B cell (primary cell): Measurements from ENCODE around the gene AHDC1. TPM values are rescaled to one million over a fixed set of nuclear protein-coding genes. Genes with fewer than 3 reads are reported as not detected.

Experiments used
- ATAC-seq: fragments of 200-7000 bp; cut with Tn5 transposase; one replicate; pipeline ENCODE4 v1.10.0; 2021; ENCODE audit warnings: low read depth, mild to moderate bottlenecking, moderate number of reproducible peaks, moderate library complexity
- CTCF ChIA-PET: fragments of 350-600 bp; sonication (Branson Sonifier 250); formaldehyde crosslinking; loops from one replicate; lab custom pipeline; 2021; ENCODE audit warnings: antibody characterized with exemption, inconsistent platforms; lab: Charles Lee
- POLR2A ChIA-PET: fragments of 350-600 bp; sonication (Branson Sonifier 250); formaldehyde crosslinking; loops from one replicate; lab custom pipeline; 2021; ENCODE audit warnings: antibody characterized with exemption; lab: Charles Lee
- DNase-seq: peaks from one replicate; pipeline ENCODE4 v3.0.0; 2013
- H2AFZ ChIP-seq: 2 replicates; pipeline ENCODE4 v1.6.1; 2012; ENCODE audit warnings: mild to moderate bottlenecking, low read depth, low read length; ENCODE audit not compliant: insufficient read depth, poor library complexity, severe bottlenecking
- H3K27ac ChIP-seq, 2 donors: 1 replicate in 1 of 2; 2 replicates in 1 of 2; pipeline ENCODE4 v1.5.1; 2012 to 2013; ENCODE audit warnings: low read length in 2 of 2, mild to moderate bottlenecking in 2 of 2, moderate library complexity in 1 of 2
- H3K27me3 ChIP-seq, 4 experiments: fragments of 200-600 bp in 1 of 4; sonication (generic) in 1 of 4; replicated peaks in 1 of 4; 1 replicate in 2 of 4; 2 replicates in 2 of 4; pipeline versions ENCODE4 v1.6.1 to v1.7.0; 2013 to 2016; ENCODE audit warnings: low read length in 3 of 4, mild to moderate bottlenecking in 2 of 4, mixed read lengths in 1 of 4, moderate library complexity in 1 of 4; ENCODE audit not compliant: insufficient read depth in 4 of 4, control insufficient read depth in 3 of 4; ENCODE audit errors: control extremely low read depth in 1 of 4
- H3K36me3 ChIP-seq, 2 experiments: replicated peaks in 1 of 2; 1 replicate in 1 of 2; 2 replicates in 1 of 2; pipeline versions ENCODE4 v1.6.1 to v1.7.1; 2013; ENCODE audit warnings: low read length in 1 of 2; ENCODE audit not compliant: insufficient read depth in 2 of 2, control insufficient read depth in 1 of 2; ENCODE audit errors: control extremely low read depth in 1 of 2, extremely low read depth in 1 of 2
- H3K4me1 ChIP-seq, 2 donors: fragments of 200-600 bp in 1 of 2; sonication (generic) in 1 of 2; 1 replicate in 1 of 2; 2 replicates in 1 of 2; pipeline versions ENCODE4 v1.5.1 to v1.6.1; 2013 to 2017; ENCODE audit warnings: low read length in 2 of 2; ENCODE audit not compliant: control insufficient read depth in 2 of 2, insufficient read depth in 2 of 2
- H3K4me2 ChIP-seq: replicated peaks from 2 replicates; pipeline ENCODE3; 2012; ENCODE audit warnings: mild to moderate bottlenecking, low read depth, low read length; ENCODE audit not compliant: poor library complexity, severe bottlenecking
- H3K4me3 ChIP-seq, 5 experiments: fragments of 200-600 bp in 1 of 5; sonication (generic) in 1 of 5; 1 replicate in 3 of 5; 2 replicates in 2 of 5; pipeline versions ENCODE4 v1.5.1 to v1.7.0; 2011 to 2016; ENCODE audit warnings: low read length in 4 of 5, mild to moderate bottlenecking in 4 of 5, low read depth in 2 of 5, control low read depth in 1 of 5, moderate library complexity in 1 of 5; ENCODE audit not compliant: insufficient read depth in 1 of 5; ENCODE audit errors: control extremely low read depth in 1 of 5, extremely low read depth in 1 of 5
- H3K79me2 ChIP-seq: fragments of 200-600 bp; sonication (generic); one replicate; pipeline ENCODE4 v1.6.0; 2016; ENCODE audit warnings: low read length; ENCODE audit not compliant: control insufficient read depth, insufficient read depth
- H3K9ac ChIP-seq: fragments of 200-600 bp; sonication (generic); 2 replicates; pipeline ENCODE4 v1.6.1; 2017; ENCODE audit warnings: mild to moderate bottlenecking, low read length, moderate library complexity
- H3K9me3 ChIP-seq, 3 donors: one replicate each; pipeline versions ENCODE4 v1.6.1 to v1.7.1; 2013; ENCODE audit warnings: low read length in 2 of 3; ENCODE audit not compliant: control insufficient read depth in 2 of 3, insufficient read depth in 1 of 3; ENCODE audit errors: control extremely low read depth in 1 of 3
- H4K20me1 ChIP-seq: 2 replicates; pipeline ENCODE4 v1.6.0; 2012; ENCODE audit warnings: mild to moderate bottlenecking, low read length; ENCODE audit not compliant: insufficient read depth, control insufficient read depth, poor library complexity, severe bottlenecking
- H3K27ac Mint-ChIP-seq: one replicate; pipeline ENCODE4 v1.8.0; 2021; ENCODE audit warnings: mixed read lengths
- H3K27me3 Mint-ChIP-seq: one replicate; pipeline ENCODE4 v1.8.0; 2021; ENCODE audit warnings: mixed read lengths
- H3K4me1 Mint-ChIP-seq: one replicate; pipeline ENCODE4 v1.8.0; 2021; ENCODE audit warnings: mixed read lengths
- H3K4me3 Mint-ChIP-seq: one replicate; pipeline ENCODE4 v1.8.0; 2021; ENCODE audit warnings: mixed read lengths
- H3K9me3 Mint-ChIP-seq: one replicate; pipeline ENCODE4 v1.8.0; 2022; ENCODE audit warnings: mixed read lengths; ENCODE audit not compliant: insufficient read depth
- EZH2 ChIP-seq: IDR thresholded peaks from 2 replicates; pipeline ENCODE4 v1.6.1; 2012; ENCODE audit warnings: borderline replicate concordance, low read depth, mild to moderate bottlenecking, moderate library complexity, low read length; ENCODE audit not compliant: insufficient read depth, poor library complexity, severe bottlenecking
- WGBS: methylation state at CpG from one replicate; pipeline ENCODE4 v1.1.5; 2013; ENCODE audit warnings: missing lambda C conversion rate; ENCODE audit not compliant: insufficient coverage; 5-methylcytosine and 5-hydroxymethylcytosine counted together
- intact Hi-C: fragments of 100-400 bp; cut with micrococcal nuclease; formaldehyde crosslinking; loops from one replicate; pipeline ENCODE4 v1.10.0; 2022
- polyA plus RNA-seq: library from polyadenylated mRNA; depleted of rRNA; stranded (reverse); fragments of >200 nt; gene quantifications from 2 replicates; pipeline ENCODE4 v1.2.3, GENCODE V29; 2012
- total RNA-seq, 2 donors: library from RNA; stranded (reverse); fragments of 120-200 nt in 1 of 2; gene quantifications; 1 replicate in 1 of 2; 2 replicates in 1 of 2; pipeline versions ENCODE4 v1.2.3 to v1.2.4, GENCODE V29; 2013 to 2022
- TF ChIP-seq, protein P1 (sequence below): fragments of 200-600 bp; IDR thresholded peaks from one replicate; pipeline ENCODE4 v1.8.0; 2022; ENCODE audit warnings: antibody characterized with exemption, mild to moderate bottlenecking

Gene AHDC1
- total and polyA plus RNA-seq, 2 donors (not counting 1 experiment from before 2014, with no cell fraction given), result 6.2 to 32.0 TPM

DNA sequence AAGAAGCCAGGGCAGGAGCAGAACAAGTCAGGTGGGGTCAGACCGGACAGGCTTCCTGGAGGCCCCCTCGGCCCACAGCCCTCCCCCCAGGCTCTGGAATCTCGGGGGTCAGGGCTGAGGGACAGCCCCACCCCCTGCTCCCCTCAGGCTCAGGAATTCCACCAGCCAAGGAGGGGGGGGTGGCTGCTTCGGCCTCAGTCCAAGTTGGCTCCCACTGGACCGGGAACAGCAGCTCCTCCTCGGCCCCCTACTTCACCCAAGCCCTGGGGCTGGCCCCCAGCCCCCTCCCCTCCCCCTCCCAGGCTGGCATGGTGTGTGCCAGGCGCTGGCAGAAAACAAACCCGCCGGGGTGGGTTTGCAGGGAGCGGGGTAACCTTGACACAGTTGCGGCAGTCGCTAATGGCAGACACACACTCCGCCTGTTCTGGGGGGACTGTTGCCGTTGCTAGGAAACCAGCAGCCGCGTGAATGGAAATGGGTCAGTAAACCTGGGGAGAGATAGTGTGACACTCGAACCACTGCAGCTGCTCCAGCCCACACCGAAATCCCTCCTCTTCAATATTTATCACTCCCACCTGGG lies 32.4 kb downstream of the AHDC1 start:
- H3K4me3 Mint-ChIP-seq, result no peak overlapping the region
- ChIA-PET CTCF (interaction anchor here (1.4 to 5.7 kb wide), 5 partner anchors 11 to 144 kb away, joined by 4 to 82 read pairs (median 21); partner anchors contain the start of gene AHDC1), POLR2A (interaction anchor here (0.7 kb wide), 1 partner anchor 42 kb away, joined by 3 read pairs; no protein-coding TSS in a partner anchor)
- H3K27ac Mint-ChIP-seq, result no peak overlapping the region
- ATAC-seq (no peak), DNase-seq (no peak)
- WGBS, result 91% methylated on average over 11 of the region's 18 CpGs
- no peaks in the 10 kb centered on the region for H3K36me3 ChIP-seq
- peaks cover 35% of the 10 kb centered on the region for H3K79me2 ChIP-seq
- H3K27me3 Mint-ChIP-seq, result no peaks in the 10 kb centered on the region
- intact Hi-C loops, result no loop called here
- H4K20me1 ChIP-seq, result peaks cover 34% of the 10 kb centered on the region
- H3K27ac ChIP-seq, result no peak overlapping the region
- no peak overlapping the region for H3K9ac ChIP-seq
- H3K4me1 Mint-ChIP-seq, result peaks cover 45% of the 10 kb centered on the region
- TF ChIP-seq EZH2, result no peak
- TF ChIP-seq, protein P1, sequence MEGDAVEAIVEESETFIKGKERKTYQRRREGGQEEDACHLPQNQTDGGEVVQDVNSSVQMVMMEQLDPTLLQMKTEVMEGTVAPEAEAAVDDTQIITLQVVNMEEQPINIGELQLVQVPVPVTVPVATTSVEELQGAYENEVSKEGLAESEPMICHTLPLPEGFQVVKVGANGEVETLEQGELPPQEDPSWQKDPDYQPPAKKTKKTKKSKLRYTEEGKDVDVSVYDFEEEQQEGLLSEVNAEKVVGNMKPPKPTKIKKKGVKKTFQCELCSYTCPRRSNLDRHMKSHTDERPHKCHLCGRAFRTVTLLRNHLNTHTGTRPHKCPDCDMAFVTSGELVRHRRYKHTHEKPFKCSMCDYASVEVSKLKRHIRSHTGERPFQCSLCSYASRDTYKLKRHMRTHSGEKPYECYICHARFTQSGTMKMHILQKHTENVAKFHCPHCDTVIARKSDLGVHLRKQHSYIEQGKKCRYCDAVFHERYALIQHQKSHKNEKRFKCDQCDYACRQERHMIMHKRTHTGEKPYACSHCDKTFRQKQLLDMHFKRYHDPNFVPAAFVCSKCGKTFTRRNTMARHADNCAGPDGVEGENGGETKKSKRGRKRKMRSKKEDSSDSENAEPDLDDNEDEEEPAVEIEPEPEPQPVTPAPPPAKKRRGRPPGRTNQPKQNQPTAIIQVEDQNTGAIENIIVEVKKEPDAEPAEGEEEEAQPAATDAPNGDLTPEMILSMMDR, result no peak
- H3K9me3 ChIP-seq, result no peaks in the 10 kb centered on the region
- H3K4me3 ChIP-seq, result no peak overlapping the region
- H3K4me2 ChIP-seq, result no peak overlapping the region
- no peaks in the 10 kb centered on the region for H3K9me3 Mint-ChIP-seq
- peaks cover 0 to 4% (median under 1%) of the 10 kb centered on the region in 4 experiments for H3K27me3 ChIP-seq
- peaks cover 17 to 43% of the 10 kb centered on the region in 2 donors for H3K4me1 ChIP-seq
- H2AFZ ChIP-seq, result no peak overlapping the region

DNA sequence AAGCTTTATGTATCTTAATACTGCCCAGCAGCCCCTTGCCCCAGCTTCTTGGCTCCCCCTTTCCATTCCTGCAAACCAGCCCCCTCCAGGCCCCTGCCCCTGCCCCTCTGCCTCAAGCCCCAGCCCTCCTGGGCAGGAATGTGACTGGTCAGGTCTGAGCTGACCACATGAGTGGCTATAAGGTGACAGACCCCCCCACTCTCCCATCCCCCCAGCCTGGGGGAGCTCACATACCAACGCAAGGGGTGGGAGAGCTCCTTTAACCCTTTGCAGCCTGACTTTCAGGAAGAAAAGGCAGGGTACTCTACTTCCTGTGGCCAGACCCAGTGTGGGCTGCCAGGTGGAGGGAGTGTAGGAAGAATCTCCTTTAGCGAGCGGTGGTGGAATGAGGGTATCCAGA lies 33.2 kb downstream of the AHDC1 start:
- Mint-ChIP-seq H3K9me3 (no peaks in the 10 kb centered on the region), H3K4me3 (no peak overlapping the region), H3K27me3 (no peaks in the 10 kb centered on the region), H3K4me1 (peaks cover 43% of the 10 kb centered on the region), H3K27ac (no peak overlapping the region)
- Histone ChIP-seq H3K9me3 (no peaks in the 10 kb centered on the region), H4K20me1 (peaks cover 28% of the 10 kb centered on the region), H3K79me2 (peaks cover 37% of the 10 kb centered on the region), H3K4me1 (peaks cover 12 to 37% of the 10 kb centered on the region in 2 donors), H3K27ac (no peak overlapping the region), H3K36me3 (no peaks in the 10 kb centered on the region), H3K9ac (no peak overlapping the region), H3K27me3 (no peaks in the 10 kb centered on the region), H3K4me3 (no peak overlapping the region), H2AFZ (no peak overlapping the region), H3K4me2 (no peak overlapping the region)
- ATAC-seq (no peak), DNase-seq (no peak)
- ChIA-PET CTCF (interaction anchor here (1.2 to 5.7 kb wide), 6 partner anchors 11 to 172 kb away, joined by 3 to 82 read pairs (median 12); partner anchors contain the start of gene AHDC1), POLR2A (interaction anchor here (0.6 to 1.1 kb wide), 2 partner anchors 10 to 31 kb away, joined by 3 read pairs; no protein-coding TSS in a partner anchor)
- intact Hi-C loops, result no loop called here
- WGBS, result no CpG with 5 or more reads among the region's 3 CpGs
- TF ChIP-seq, protein P1, result no peak
- TF ChIP-seq EZH2, result no peak
